Measurements from ENCODE around the gene TFCP2L1.
A peak's percentile ranks its signal among the peaks of the same experiment; 100 is the strongest.

Gene TFCP2L1

DNA sequence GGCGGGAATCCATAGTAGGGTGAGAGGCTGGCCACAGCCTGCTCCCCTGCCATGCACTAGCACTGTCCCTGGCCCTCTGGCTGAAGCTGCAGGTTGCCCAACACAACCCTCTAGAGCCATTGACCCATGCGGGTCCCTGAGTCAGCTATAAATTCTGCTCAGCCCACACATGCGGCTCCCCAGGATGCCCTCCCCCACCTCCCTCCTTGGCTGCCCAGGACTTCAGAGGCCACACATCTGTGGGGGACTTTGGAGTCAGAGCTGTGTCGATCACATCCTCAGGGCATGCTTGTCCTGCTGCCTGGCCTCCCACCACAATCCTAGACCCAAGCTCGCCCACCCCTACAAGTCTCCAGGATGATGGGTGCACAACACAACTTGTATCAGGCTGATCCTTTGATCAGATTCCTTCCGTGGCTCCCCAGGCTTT, 97.0 kb downstream of the TFCP2L1 start (continued):
- TF ChIP-seq ZNF18 (tag by site-specific recombination; IDR thresholded peaks at IDR 0.05) (no peak), ZFHX2 (tag by site-specific recombination; conservative IDR thresholded peaks at IDR 0.05) (peak; percentile 38; the same call in 1 of the 2 replicates), PRDM6 (tag by site-specific recombination; IDR thresholded peaks at IDR 0.05) (no peak), ZIC2 (tag by site-specific recombination; IDR thresholded peaks at IDR 0.05) (peak; percentile 49), WT1 (tag by site-specific recombination; IDR thresholded peaks at IDR 0.05) (no peak), ZNF19 (tag by site-specific recombination; IDR thresholded peaks at IDR 0.05; ENCODE audit: low read depth) (no peak), ZNF114 (tag by site-specific recombination; IDR thresholded peaks at IDR 0.05) (no peak)
- TF ChIP-seq, protein P1, sequence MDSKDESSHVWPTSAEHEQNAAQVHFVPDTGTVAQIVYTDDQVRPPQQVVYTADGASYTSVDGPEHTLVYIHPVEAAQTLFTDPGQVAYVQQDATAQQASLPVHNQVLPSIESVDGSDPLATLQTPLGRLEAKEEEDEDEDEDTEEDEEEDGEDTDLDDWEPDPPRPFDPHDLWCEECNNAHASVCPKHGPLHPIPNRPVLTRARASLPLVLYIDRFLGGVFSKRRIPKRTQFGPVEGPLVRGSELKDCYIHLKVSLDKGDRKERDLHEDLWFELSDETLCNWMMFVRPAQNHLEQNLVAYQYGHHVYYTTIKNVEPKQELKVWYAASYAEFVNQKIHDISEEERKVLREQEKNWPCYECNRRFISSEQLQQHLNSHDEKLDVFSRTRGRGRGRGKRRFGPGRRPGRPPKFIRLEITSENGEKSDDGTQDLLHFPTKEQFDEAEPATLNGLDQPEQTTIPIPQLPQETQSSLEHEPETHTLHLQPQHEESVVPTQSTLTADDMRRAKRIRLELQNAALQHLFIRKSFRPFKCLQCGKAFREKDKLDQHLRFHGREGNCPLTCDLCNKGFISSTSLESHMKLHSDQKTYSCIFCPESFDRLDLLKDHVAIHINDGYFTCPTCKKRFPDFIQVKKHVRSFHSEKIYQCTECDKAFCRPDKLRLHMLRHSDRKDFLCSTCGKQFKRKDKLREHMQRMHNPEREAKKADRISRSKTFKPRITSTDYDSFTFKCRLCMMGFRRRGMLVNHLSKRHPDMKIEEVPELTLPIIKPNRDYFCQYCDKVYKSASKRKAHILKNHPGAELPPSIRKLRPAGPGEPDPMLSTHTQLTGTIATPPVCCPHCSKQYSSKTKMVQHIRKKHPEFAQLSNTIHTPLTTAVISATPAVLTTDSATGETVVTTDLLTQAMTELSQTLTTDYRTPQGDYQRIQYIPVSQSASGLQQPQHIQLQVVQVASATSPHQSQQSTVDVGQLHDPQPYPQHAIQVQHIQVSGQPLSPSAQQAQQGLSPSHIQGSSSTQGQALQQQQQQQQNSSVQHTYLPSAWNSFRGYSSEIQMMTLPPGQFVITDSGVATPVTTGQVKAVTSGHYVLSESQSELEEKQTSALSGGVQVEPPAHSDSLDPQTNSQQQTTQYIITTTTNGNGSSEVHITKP (tag by site-specific recombination; IDR thresholded peaks at IDR 0.05) = peak; percentile 35
- TF ChIP-seq, protein P2, sequence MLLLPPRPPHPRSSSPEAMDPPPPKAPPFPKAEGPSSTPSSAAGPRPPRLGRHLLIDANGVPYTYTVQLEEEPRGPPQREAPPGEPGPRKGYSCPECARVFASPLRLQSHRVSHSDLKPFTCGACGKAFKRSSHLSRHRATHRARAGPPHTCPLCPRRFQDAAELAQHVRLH (tag by site-specific recombination; IDR thresholded peaks at IDR 0.05) = no peak

- POLR2A ChIA-PET = no interaction called here
- H3K4me3 ChIP-seq (ENCODE audit: low read depth, low read length) = no peak overlapping the region
- CTCF ChIA-PET = no interaction called here
- H3K36me3 ChIP-seq (ENCODE audit: control insufficient read depth in 2 of 2, insufficient read depth in 1 of 2, low read length in 2 of 2) = no peaks in the 10 kb centered on the region
- H3K4me1 ChIP-seq (ENCODE audit: control insufficient read depth, insufficient read depth, low read length) = no peaks in the 10 kb centered on the region
- H3K9me3 ChIP-seq (ENCODE audit: control insufficient read depth, insufficient read depth, low read depth, low read length) = no peaks in the 10 kb centered on the region
- TF ChIP-seq ZNF280D (tag by site-specific recombination; IDR thresholded peaks at IDR 0.05) (no peak), ZNF202 (tag by site-specific recombination; IDR thresholded peaks at IDR 0.05; ENCODE audit: borderline replicate concordance) (no peak), ZNF514 (tag by site-specific recombination; IDR thresholded peaks at IDR 0.05) (no peak), BCL6B (tag by site-specific recombination; IDR thresholded peaks at IDR 0.05) (no peak), TRIM28 (IDR thresholded peaks at IDR 0.05; ENCODE audit: borderline replicate concordance, low read length) (no peak), HOXC10 (CRISPR knock-in tag; IDR thresholded peaks at IDR 0.05) (no peak)
- H3K27ac ChIP-seq (ENCODE audit: extremely low read depth, low read depth, low read length) = no peak overlapping the region
These were observed 97.5 kb downstream of the TFCP2L1 start for GRCh38 chr2:121187351-121187981.
